Measurements from ENCODE around the gene TAGLN2.
A peak's percentile ranks its signal among the peaks of the same experiment; 100 is the strongest.
"Not testable (repeated sequence)": the region's sequence is repeated elsewhere in the genome, so short reads cannot be mapped to it uniquely, and the experiment has no call there.

The TAGLN2 gene

DNA sequence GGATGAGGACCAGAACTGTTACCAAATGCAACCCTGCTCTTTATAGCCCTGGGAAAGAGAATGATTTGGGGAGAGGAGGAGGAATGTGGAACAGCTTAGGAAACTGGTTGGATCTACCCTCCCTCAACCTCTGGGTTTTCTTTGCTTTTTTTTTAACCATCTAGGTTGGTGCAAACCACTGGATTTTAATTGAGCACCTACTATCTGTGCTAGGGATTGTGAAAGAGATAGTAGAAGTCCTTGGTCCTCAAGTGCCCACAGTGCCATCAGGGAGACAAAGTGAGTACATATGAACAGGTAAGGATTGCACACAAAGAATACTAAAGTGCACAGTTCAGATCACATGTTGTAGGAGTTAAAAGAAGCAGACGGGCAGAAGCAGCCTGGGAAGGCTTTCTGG, 4.7 kb downstream of the TAGLN2 start:
- DNase-seq, result no peak

DNA sequence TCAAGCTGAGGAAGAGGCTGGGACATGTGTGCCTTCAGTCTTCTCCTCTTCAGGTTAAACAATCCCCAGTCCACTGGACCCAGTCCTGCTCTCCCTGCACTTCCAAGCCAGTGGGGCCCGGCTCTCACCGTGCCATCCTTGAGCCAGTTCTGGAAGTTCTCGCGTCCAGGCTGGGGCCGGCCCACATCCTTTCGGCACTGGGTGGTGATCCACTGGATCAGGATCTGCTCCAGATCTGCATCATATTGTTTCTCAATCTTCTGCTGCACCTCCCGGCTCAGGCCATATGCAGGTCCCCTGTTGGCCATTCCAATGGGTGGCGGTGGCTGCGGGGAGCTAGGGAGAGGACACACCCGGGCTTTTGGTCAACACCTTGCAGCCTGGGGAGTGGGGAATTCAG, 5.1 kb downstream of the TAGLN2 start:
- no peak for DNase-seq

DNA sequence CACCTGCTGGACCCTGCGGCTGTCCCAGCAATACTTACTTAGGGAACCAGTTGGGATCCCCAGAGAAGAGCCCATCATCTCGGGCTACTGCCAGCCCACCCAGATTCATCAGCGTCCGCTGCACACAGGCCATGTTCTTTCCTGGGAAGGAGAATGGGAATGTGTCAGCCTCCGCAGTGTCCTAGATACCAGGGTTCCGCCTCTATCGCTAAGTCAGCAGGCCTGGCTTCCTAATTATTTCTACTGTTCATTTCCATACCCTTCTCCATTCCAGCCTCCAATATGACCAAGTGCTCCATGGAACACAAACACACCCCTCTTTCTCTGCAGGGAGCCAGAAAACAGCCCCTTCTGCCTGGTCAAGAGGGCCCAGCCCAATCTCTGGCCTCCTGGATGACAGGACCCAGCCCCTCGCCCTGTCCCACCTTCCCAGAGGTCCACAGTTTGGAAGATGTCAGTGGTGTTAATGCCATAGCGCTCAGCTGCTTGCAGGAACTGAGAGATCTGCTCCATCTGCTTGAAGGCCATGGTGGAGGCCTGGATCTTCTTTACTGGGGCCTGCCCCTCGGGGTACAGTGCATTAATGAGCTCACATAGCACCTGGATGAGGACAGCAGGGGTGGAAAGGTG, 6.0 kb downstream of the TAGLN2 start:
- DNase-seq, result no peak

DNA sequence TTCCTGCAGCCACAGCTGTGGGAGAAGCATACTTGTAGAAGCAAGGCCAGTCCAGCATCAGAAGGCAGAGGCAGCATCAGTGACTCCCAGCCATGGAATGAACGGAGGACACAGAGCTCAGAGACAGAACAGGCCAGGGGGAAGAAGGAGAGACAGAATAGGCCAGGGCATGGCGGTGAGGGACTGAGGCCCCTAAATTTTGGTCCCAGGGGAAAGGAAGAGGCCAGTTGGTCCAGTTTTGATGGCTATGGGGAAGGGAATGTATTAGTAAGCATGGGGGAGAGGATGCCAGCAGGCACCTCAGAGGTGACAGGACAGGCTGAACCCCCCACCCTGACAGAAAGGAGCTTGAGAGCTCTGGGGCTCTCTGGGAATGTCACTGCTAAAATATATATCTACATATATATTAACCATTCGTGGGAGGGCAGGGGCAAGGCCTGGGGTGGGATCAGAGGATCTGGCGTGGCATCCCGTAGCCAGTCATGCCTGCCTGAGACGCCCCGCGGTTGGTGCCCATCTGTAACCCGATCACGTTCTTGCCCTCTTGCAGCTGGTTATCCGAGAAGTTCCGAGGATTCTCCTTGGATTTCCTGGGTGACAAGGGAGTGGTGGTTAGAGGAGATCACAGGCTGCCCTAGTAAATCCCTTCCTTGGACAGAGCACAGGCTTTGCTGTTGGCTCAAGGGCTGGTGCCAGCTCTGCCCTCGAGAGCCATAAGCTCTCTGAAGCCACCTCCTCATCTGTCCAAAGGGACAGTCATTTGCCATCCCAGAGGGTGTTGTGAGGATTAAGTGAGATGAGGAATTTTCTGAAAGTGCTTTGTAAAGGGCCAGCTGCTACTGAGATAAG, 6.7 kb downstream of the TAGLN2 start:
- no peak for DNase-seq

DNA sequence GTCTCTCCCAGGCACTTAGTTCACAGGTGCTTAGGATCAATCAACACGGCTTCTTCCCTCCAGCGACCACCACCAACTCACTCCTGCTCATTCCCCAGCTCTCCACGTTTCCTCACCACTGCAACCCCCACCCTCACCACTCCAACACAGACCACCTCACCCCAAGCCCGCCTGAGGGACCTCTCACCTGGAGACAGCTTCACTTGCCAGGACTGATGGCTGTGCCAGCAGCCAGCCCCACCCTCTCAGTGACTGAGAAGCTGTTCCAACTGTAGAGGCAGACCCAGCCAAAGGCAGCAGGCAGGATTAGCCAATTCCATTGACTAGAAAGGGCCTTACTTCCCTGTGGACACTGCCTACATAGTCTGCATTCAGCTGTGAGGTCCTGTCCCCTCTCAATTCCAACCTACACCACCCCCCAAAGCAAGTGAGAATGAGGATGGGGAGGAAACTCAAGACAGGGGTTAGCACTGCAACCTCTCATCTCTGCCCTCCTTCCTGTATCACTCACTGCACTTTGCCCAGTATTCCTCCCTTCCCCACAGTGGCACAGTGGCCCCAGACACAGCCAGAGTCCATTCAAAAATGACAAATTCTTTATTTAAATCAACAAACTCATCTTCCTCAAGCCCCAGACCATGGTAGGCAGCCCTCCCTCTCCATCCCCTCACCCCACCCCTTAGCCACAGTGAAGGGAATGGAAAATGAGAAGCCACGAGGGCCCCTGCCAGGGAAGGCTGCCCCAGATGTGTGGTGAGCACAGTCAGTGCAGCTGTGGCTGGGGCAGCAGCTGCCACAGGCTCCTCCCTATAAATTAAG, 7.6 kb downstream of the TAGLN2 start:
- no peak for DNase-seq

DNA sequence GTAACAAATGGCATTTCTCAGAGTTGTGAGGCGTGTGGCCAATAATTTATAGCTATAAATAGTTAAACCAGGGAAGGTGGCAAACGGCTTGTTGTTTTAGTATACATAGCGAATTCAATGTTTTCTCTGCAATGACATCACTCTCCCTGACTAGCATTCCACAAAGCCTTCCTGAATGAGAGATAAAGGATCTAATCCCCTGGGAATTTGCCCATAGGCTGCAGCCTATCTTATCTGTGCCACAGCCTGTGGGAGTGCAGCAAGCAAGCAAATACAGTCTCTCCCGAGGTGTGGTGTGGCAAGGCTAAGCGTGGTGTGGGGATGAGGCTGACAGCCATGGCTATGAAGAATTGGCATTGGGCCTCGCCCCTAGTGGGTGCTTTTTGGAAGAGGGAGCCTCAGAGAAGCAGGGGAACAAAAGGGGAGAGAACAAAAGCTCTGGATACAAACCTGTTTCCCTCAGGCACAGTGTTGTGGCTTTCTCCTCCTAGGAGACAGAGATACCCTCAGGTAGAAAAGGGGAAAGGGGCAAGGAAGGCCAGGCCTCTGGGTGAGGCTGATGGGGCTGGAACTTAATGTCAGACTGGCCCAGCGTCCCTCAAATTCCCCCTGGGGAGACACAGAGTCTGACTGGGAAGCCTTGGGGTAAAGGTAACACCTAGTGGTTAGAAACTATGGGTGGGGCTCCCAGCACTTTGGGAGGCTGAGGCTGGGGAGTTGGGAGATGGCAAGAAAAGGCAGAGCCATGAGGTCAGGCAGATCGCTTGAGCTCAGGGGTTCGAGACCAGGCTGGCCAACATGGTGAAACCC, 8.9 kb downstream of the TAGLN2 start:
- DNase-seq, result no peak

DNA sequence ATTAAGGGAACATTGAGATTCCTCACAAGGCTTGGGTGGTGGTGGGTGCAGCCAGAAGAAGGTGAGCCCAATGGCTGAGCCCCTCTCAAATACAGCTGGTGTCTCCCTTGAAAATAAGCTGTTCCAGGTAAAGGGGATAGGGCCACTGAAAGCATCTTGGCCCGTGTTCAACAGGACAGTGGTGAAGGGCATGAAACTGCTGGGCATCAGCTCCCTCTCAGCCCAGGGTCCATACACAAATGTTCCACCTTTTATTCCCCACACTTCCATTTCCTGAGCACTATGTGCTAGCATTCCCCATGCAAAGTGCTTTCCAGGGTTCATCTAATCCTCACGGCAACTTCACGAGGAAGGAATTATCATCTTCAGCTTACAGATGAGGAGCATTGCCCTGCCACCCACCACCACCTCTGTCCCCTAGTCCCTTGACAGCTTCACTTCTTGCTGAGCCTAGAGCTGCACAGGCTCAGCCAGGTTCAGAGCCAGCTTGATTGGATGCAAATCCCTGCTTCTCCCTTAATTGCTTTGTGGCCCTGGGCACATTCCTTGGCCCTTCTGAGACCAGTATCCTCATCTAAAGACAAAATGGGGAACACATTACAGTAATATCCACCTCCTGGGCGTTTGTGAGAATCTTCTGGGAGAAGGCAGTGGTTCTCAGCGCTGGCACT, 9.6 kb downstream of the TAGLN2 start:
- no peak for DNase-seq

DNA sequence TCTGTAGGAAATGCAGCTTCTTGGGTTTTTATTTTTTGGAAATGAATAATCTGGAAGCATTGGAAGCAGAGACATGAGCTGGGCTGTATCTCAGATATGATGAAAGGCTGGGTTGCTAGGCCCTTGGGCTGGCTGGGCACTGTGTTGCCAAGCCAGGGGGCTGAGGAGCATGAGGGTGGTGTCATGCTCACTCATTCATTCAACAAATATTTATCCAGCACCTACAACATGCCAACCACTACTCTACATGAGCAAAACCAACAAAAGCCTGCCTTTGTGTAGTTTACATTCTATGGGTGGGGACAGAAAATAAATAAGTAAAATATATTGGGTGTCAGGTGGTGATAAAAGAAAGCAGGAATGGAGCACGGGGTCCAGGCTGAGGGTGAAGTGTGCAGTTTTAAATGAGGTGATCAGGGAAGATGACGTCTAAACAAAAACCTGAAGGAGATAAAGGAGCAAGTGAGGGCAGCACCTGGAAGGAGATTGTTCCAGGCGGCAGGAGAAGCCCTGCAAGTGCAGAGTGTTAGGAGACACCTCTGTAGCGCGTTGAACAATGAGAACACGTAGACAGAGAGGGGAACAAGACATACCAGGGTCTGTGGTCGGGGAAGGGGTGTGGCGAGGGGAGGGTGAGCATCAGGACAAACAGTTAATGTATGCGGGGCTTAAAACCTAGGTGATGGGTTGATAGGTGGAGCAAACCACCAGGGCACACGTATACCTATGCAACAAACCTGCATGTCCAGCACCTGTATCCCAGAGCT, 10.9 kb downstream of the TAGLN2 start:
- peak; percentile 65 for DNase-seq

DNA sequence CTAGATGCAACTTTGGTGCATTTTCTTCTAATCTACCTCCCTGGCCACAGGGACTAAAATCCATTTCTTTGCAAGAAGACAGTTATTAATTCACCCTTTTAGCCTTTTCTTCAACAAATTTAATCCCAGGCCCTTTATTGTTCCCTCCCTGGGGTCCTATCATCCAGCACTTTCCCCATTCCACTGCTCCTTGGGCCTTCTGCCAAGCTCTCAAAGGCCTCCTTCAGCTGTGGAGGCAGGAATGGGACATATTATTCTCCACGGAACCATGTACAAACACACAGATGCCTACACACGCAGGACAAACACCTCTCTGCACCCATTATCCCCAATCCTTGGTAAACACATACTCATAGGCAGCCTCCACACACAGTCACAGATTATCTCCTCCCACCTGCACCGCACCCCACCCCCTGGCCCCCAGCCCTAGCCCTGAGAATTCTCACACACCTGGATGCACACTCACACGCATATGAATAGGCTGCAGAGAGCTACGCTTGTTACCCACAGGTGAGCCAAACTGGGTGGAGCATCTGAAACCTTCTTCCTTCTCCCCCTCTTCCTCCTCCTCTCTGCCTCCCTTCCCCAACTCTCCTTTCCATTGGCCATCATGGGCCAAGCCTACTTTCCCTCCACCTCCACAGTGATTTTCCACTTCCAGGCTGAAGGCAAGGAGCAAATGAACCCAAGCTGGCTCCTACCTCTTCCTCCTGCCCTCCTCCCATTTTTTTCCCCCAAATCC, 11.7 kb downstream of the TAGLN2 start:
- DNase-seq, result peak; percentile 23

DNA sequence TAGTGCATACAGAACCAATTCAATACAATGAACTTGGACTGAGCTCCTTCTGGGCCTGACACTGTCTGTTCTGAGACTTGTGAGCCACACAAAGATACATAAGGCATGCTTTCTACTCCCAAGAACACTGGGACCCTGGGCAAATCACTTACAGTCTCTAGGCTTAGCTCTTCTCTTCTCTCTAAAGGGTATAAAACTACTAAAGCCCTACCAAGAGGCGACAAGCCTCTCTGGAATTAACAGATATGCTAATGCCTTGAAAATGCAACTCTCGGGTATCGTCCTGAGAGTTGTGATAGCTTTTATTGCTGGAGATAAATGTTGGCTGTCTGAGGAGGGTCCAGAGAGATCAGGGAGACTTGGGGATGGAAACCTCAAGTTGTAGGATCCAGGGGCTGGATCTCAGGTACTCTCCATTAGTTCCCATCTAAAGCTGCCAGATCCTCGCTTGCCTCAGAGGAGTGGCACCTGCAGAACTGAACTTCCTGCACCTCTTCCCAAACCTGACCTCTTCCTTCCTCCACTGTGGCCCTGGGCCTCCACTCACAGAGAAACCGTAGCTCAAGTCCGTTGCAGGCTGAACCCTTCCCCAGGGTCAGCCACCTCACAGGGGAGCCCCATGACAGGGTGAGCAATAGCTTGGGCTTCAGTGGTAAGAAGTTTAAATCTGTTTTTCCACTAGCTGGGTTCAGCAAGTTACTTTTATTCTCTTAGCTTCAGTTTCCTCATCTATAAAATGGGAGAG, 13.8 kb downstream of the TAGLN2 start:
- no peak for DNase-seq

DNA sequence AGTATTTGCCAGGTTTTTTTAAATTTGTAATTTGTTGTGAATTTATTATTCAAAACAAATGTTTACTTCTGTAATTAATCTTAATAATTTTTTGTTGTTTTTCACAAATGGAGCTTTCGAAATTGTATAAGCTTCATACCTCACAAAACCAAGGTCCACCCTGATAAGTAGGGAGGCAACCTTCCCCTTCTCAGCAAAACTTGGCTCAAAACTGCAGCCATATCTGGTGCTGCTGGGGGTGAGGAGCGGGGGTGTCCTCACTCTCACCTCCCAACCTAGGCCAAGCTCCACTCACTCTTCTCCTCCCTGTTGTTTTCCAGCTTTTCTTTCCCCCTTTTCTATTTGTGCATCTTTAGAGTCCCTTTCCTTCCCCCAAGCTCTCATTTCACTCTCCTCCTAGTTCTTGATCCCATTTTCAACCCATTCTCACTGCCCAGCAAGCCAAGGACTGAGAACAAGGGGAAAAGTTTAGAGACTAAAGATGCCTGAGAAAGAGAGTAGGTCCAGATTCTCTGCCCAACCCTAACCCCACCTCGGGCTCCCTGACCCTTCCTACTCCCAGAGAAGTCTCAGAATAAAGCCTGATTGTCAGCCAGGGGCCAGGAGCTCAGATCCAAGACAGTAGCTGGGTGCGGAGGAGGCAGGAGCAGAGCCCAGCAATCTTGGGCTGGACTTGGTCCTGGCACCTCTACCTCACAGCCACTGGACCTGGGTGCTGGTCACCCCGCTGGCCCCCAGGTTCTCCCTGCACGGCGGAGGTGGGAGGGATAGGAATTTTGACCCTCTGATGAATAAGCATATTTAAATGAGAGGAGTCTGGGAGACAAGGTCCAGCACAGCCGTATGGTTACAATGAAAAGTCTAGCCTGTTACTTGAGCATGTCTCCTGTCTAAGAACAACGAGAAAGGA, 17.0 kb downstream of the TAGLN2 start:
- DNase-seq, result no peak

DNA sequence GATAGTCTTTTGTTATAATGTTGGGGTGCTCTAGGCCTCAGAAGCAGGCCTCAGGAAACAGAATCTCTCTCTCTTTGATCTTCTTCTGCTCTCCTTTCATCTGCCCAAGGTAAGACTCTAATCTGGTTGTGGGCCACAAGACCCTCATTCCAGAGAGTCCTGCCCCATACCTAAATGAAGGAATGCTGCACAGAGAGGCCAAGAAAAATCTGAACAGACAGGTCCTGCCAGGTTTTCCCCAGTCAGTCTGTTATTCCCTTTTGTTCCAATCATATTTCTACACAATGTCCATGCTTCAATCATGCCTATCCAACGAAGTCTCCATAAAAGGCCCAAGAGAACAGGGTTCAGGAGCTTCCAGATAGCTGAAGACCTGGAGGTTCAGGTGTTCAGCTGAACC, 18.3 kb downstream of the TAGLN2 start:
- DNase-seq, result no peak

DNA sequence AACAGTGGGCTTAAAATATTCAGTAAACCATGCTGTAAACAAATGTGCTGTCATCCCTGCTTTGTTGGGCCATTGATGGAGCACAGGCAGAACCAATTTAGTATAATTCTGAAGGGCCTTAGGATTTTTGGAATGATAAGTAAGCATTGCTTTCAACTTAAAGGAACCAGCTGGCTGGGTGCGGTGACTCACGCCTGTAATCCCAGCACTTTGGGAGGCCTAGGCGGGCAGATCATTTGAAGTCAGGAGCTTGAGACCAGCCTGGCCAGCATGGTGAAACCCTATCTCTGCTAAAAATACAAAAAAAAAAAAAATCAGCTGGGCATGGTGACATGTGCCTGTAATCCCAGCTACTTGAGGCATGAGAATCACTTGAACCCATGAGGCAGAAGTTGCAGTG, 21.3 kb downstream of the TAGLN2 start:
- not testable (repeated sequence) for DNase-seq

DNA sequence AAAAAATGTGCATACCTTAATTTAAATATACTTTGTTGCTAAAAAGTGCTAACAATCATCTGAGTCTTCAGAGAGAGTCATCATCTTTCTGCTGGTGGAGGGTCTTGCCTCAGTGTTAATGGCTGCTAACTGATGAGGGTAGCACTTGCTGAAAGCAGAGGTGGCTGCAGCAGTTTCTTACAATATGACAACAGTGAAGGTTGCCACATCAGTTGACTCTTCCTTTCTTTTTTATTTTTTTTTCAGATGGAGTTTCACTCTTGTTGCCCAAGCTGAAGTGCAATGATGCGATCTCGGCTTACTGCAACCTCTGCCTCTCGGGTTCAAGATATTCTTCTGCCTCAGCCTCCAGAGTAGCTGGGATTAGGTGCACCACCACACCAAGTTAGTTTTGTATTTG, 22.8 kb downstream of the TAGLN2 start:
- no peak for DNase-seq

DNA sequence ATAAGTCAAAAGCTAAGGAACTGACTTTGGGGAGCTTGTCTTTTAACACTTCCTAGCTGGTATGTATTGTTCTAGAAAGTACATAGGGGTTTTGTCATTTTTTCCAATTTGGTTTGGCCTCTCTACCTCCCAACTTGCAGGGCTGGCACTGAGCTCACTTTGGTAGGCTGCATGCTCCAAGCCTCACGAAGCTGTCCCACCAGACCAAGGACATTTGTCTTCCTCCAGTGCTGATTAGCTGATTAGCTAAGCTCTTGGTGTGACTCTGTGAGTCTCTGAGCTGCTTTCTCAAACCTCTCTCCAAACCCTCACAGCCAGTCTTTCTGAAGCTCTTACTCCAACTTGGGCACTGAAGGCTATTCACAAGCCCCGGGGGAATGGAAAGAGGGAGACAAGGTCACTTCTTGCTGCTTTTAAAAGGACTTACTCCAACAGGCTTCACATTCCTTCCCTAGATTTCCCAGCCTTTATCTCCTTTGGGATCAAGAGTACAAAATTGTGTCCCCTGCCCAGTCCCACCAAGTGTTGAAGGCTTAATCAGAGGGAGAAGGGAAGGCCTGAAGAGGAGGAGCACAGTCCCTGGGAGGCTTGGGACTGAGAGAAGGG, 24.4 kb downstream of the TAGLN2 start:
- DNase-seq, result no peak

DNA sequence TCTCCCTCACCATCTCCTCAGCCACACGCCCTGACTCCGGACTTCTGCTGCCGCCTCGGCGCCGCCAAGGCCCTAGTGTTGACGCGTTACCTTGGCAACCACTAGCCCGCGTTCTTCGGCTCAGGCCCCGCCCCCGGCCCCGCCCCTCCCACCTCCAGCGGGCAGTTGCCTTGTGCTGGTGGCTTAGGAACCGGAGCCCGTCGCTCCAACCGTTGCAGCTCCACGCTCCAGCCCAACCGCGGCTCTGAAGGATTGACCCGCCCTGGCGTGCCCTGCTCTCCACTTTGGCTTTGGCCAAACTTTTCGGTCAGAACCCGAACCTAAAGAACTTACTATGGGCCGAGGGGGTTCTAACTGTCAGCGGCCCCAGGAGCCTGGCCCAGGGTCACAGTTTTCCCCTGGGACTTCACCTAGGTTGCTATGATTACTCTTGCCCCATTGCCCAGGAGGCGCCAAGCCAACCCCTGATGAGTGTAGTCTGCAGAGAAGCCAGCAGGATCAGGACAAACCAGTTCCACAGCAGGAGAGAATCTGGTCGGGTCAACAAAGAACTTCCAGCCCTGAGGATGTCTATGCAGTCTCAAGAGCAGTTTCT, 25.1 kb downstream of the TAGLN2 start, which contains the start of gene CFAP45:
Gene CFAP45, minus strand, starts transcription at position 80 of the 595 bp plus-strand sequence. Its CDS starts 67 bp downstream, at position 13.
- DNase-seq, result peak; percentile 88

DNA sequence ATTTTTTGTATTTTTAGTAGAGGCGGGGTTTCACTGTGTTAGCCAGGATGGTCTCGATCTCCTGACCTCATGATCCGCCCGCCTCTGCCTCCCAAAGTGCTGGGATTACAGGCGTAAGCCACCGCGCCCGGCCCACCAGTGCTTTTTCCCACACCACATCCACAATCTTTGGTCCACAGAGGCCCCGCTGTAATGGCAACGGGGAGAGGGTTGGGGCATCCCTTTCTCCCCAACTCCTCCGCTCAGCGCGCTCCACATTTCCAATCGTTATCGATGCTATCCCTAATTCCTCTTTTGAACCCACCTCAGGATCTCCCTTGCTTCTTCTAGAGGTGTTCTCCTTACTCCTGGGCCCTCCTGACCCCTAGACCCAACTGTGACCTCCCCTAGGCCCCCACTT, 25.7 kb downstream of the TAGLN2 start:
- not testable (repeated sequence) for DNase-seq

DNA sequence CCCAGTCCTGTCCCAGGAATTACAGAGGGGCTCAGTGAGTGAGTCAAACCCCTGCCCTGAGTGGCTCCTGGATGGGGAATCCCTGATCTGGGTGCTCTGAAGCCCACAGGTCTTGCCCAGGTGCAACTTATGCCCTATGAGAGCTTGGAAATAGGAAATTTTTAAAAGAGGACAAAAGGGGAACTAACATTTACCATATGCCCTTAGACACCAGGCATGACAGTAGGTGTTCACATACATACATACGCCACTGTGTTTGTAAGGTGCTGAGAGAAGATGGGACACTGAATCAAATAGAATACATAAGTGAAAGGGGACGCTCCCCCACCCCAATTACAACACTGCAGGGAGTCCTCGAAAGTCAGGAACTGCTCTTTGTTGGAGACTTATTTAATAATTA, 26.8 kb downstream of the TAGLN2 start:
- no peak for DNase-seq

Measured in NCI-H774 (cell line).